Erythroblast (primary cell): Measurements from ENCODE around the gene GYPB.
"Not testable (repeated sequence)": the region's sequence is repeated elsewhere in the genome, so short reads cannot be mapped to it uniquely, and the experiment has no call there.

Experiments
- GATA1 ChIP-seq: IDR thresholded peaks from 2 replicates; pipeline ENCODE4 v1.6.1; 2011; ENCODE audit warnings: low read depth, mild to moderate bottlenecking, control low read depth, low read length, moderate library complexity
- POLR2A ChIP-seq: IDR thresholded peaks from 2 replicates; pipeline ENCODE4 v1.6.1; 2011; ENCODE audit warnings: mild to moderate bottlenecking, low read length

GRCh38 chr4:144005558-144005953 lies 13.6 kb downstream of the GYPB start:
- TF ChIP-seq POLR2A = peak; percentile 2
- not testable (repeated sequence) for TF ChIP-seq GATA1
